GM12891 (cell line): ENCODE measurements around the gene BCL6.

Source experiments
- POLR2A ChIP-seq: IDR thresholded peaks from 2 replicates; pipeline ENCODE4 v1.6.1; 2011; ENCODE audit warnings: low read depth, low read length, control low read depth
- POLR2AphosphoS5 ChIP-seq: IDR thresholded peaks from 2 replicates; pipeline ENCODE4 v1.6.1; 2011; ENCODE audit warnings: low read depth, low read length, control low read depth
- SPI1 ChIP-seq: IDR thresholded peaks from 2 replicates; pipeline ENCODE4 v1.6.1; 2011; ENCODE audit warnings: low read depth, low read length, control low read depth
- TAF1 ChIP-seq: IDR thresholded peaks from 2 replicates; pipeline ENCODE4 v1.6.1; 2011; ENCODE audit warnings: low read depth, low read length, control low read depth

GRCh38 chr3:187758318-187758955, 13.2 kb upstream of the BCL6 start:
- TF ChIP-seq POLR2A (no peak), POLR2AphosphoS5 (no peak), TAF1 (no peak), SPI1 (no peak)
